T-helper 17 cell (primary cell): Measurements from ENCODE around the gene THAP12. TPM values are rescaled to one million over a fixed set of nuclear protein-coding genes. Genes with fewer than 3 reads are reported as not detected.

Source experiments
- total RNA-seq, 4 donors: library from RNA in 2 of 4; stranded (reverse) in 2 of 4; gene quantifications; one replicate each; pipeline ENCODE4 v1.2.3 and lab custom pipeline; 2022 to 2026

THAP12 gene
- total RNA-seq, 2 donors from 2014 or later: 53.1 to 60.8 TPM

Other genes with a start within 250 kb of the THAP12 start
- 1 to 10 TPM in 1 of 2 donors, under 1 TPM in 1; 0.57 to 2.1 TPM for gene WNT11, start 174.6 kb downstream of the THAP12 start, total RNA-seq
- 1 to 10 TPM; 1.7 to 2.5 TPM for gene GVQW3, start 191 bp upstream of the THAP12 start, total RNA-seq
- 10 to 100 TPM; 25.3 to 34.6 TPM for gene EMSY, start 63.9 kb upstream of the THAP12 start, total RNA-seq